ENCODE results near the gene INTS3. TPM values are rescaled to one million over a fixed set of nuclear protein-coding genes. Genes with fewer than 3 reads are reported as not detected.

The INTS3 gene
- total and polyA plus RNA-seq, 2 donors (not counting 1 experiment from before 2014, with no cell fraction given) = 31.4 to 37.3 TPM

GRCh38 chr1:153799566-153800465, 72.0 kb downstream of the INTS3 start:
- Histone ChIP-seq H2AFZ (ENCODE audit: low read length) (no peak overlapping the region), H3K79me2 (ENCODE audit: control insufficient read depth, insufficient read depth, low read length) (no peaks in the 10 kb centered on the region), H3K36me3 (ENCODE audit: control insufficient read depth, insufficient read depth, low read length) (no peaks in the 10 kb centered on the region), H3K4me2 (ENCODE audit: extremely low read depth, insufficient read depth, low read length) (no peak overlapping the region), H3K9ac (ENCODE audit: insufficient read depth, low read length) (no peak overlapping the region), H3K27me3 (ENCODE audit: control insufficient read depth, insufficient read depth, low read length) (no peaks in the 10 kb centered on the region), H3K9me3 (ENCODE audit: control insufficient read depth, insufficient read depth, low read depth, low read length) (no peaks in the 10 kb centered on the region), H3K4me1 (ENCODE audit: control insufficient read depth, extremely low read depth, insufficient read depth, low read length) (no peaks in the 10 kb centered on the region), H3K27ac (ENCODE audit: insufficient read depth, low read length) (no peak overlapping the region), H3K4me3 (replicated peaks in 1 of 4; ENCODE audit: control extremely low read depth in 1 of 4, insufficient read depth in 1 of 4, low read depth in 3 of 4, low read length in 4 of 4) (no peak overlapping the region), H4K20me1 (ENCODE audit: control insufficient read depth, extremely low read depth, insufficient read depth, low read length) (no peaks in the 10 kb centered on the region)
- no peak for DNase-seq (ENCODE audit: low read depth in 2 of 2)
- TF ChIP-seq, protein P1, sequence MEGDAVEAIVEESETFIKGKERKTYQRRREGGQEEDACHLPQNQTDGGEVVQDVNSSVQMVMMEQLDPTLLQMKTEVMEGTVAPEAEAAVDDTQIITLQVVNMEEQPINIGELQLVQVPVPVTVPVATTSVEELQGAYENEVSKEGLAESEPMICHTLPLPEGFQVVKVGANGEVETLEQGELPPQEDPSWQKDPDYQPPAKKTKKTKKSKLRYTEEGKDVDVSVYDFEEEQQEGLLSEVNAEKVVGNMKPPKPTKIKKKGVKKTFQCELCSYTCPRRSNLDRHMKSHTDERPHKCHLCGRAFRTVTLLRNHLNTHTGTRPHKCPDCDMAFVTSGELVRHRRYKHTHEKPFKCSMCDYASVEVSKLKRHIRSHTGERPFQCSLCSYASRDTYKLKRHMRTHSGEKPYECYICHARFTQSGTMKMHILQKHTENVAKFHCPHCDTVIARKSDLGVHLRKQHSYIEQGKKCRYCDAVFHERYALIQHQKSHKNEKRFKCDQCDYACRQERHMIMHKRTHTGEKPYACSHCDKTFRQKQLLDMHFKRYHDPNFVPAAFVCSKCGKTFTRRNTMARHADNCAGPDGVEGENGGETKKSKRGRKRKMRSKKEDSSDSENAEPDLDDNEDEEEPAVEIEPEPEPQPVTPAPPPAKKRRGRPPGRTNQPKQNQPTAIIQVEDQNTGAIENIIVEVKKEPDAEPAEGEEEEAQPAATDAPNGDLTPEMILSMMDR (conservative IDR thresholded peaks at IDR 0.05 in 1 of 2, IDR thresholded peaks at IDR 0.05 in 1 of 2; ENCODE audit: low read depth in 1 of 2, low read length in 2 of 2) = no peak
- no peak for TF ChIP-seq EZH2 (IDR thresholded peaks at IDR 0.05; ENCODE audit: low read length, missing control alignments)

DNA sequence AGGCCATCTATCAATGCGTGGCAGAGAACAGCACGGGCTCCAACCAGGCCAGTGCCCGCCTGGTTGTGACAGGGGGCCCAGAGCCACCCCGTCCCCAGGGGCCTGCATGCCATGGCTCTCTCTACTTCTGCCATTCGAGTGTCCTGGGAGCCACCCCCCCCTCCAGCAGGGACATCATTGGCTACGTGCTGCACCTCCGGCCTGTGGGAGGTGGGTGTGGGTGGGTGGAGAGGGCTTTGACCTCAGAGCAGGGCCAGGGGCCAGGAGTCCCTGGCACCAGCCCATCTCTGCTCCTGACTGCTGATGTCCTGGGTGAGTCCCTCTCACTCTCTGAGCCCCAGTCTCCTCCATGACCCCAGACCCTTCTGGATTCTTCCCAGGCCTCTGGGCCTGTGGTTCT, 72.7 kb downstream of the INTS3 start:
- no peak overlapping the region for H3K4me3 ChIP-seq (replicated peaks in 1 of 4; ENCODE audit: control extremely low read depth in 1 of 4, insufficient read depth in 1 of 4, low read depth in 3 of 4, low read length in 4 of 4)
- no peaks in the 10 kb centered on the region for H3K79me2 ChIP-seq (ENCODE audit: control insufficient read depth, insufficient read depth, low read length)
- H3K9ac ChIP-seq (ENCODE audit: insufficient read depth, low read length) = no peak overlapping the region
- H2AFZ ChIP-seq (ENCODE audit: low read length) = no peak overlapping the region
- no peak overlapping the region for H3K27ac ChIP-seq (ENCODE audit: insufficient read depth, low read length)
- H3K27me3 ChIP-seq (ENCODE audit: control insufficient read depth, insufficient read depth, low read length) = no peaks in the 10 kb centered on the region
- no peaks in the 10 kb centered on the region for H3K9me3 ChIP-seq (ENCODE audit: control insufficient read depth, insufficient read depth, low read depth, low read length)
- DNase-seq (ENCODE audit: low read depth in 2 of 2) = no peak
- H3K36me3 ChIP-seq (ENCODE audit: control insufficient read depth, insufficient read depth, low read length) = no peaks in the 10 kb centered on the region
- TF ChIP-seq EZH2 (IDR thresholded peaks at IDR 0.05; ENCODE audit: low read length, missing control alignments) = no peak
- TF ChIP-seq, protein P1 (conservative IDR thresholded peaks at IDR 0.05 in 1 of 2, IDR thresholded peaks at IDR 0.05 in 1 of 2; ENCODE audit: low read depth in 1 of 2, low read length in 2 of 2) = no peak
- no peaks in the 10 kb centered on the region for H4K20me1 ChIP-seq (ENCODE audit: control insufficient read depth, extremely low read depth, insufficient read depth, low read length)
- peaks cover 2% of the 10 kb centered on the region for H3K4me1 ChIP-seq (ENCODE audit: control insufficient read depth, extremely low read depth, insufficient read depth, low read length)
- H3K4me2 ChIP-seq (ENCODE audit: extremely low read depth, insufficient read depth, low read length) = no peak overlapping the region

DNA sequence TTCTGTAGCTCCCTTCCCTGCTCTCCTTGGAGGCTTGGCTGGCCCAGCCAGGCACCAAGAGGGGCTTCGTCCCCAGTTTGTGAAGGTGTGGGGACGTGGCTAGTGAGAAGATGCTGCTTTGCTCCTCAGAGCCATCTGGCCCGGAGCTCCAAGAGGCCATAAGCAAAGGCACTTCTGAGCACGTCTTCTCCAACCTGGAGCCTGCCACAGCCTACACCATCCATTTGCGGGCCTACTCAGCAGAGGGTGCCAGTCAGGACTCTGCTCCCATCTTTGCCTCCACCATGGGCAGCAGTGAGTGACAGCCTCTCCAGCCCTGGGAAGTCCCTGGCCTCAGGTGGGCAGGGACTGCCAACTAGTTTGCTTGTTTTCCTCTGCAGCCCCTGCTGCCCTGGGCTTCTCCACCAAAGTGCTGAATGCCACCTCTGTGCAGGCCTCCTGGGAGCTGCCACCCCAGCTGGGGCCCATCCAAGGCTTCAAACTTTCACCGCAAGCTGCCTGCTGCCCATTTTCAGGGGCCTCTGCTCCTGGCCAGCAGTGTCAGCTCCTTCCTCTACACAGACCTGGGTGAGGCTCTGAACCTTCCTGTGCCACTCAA, 73.3 kb downstream of the INTS3 start:
- Histone ChIP-seq H3K27me3 (ENCODE audit: control insufficient read depth, insufficient read depth, low read length) (no peaks in the 10 kb centered on the region), H3K9ac (ENCODE audit: insufficient read depth, low read length) (no peak overlapping the region), H3K4me1 (ENCODE audit: control insufficient read depth, extremely low read depth, insufficient read depth, low read length) (peaks cover 5% of the 10 kb centered on the region), H3K36me3 (ENCODE audit: control insufficient read depth, insufficient read depth, low read length) (no peaks in the 10 kb centered on the region), H3K79me2 (ENCODE audit: control insufficient read depth, insufficient read depth, low read length) (no peaks in the 10 kb centered on the region), H3K4me3 (replicated peaks in 1 of 4; ENCODE audit: control extremely low read depth in 1 of 4, insufficient read depth in 1 of 4, low read depth in 3 of 4, low read length in 4 of 4) (no peak overlapping the region), H3K27ac (ENCODE audit: insufficient read depth, low read length) (no peak overlapping the region), H3K4me2 (ENCODE audit: extremely low read depth, insufficient read depth, low read length) (no peak overlapping the region), H4K20me1 (ENCODE audit: control insufficient read depth, extremely low read depth, insufficient read depth, low read length) (no peaks in the 10 kb centered on the region), H2AFZ (ENCODE audit: low read length) (no peak overlapping the region), H3K9me3 (ENCODE audit: control insufficient read depth, insufficient read depth, low read depth, low read length) (no peaks in the 10 kb centered on the region)
- TF ChIP-seq EZH2 (IDR thresholded peaks at IDR 0.05; ENCODE audit: low read length, missing control alignments) = no peak
- TF ChIP-seq, protein P1 (conservative IDR thresholded peaks at IDR 0.05 in 1 of 2, IDR thresholded peaks at IDR 0.05 in 1 of 2; ENCODE audit: low read depth in 1 of 2, low read length in 2 of 2) = no peak
- DNase-seq (ENCODE audit: low read depth in 2 of 2) = no peak
